ENCODE data around the gene TUBAL3. TPM values are rescaled to one million over a fixed set of nuclear protein-coding genes. Genes with fewer than 3 reads are reported as not detected.

TUBAL3 gene
- total and polyA plus RNA-seq, 11 donors, result 0.12 to 2.8 (median 0.33) TPM

DNA sequence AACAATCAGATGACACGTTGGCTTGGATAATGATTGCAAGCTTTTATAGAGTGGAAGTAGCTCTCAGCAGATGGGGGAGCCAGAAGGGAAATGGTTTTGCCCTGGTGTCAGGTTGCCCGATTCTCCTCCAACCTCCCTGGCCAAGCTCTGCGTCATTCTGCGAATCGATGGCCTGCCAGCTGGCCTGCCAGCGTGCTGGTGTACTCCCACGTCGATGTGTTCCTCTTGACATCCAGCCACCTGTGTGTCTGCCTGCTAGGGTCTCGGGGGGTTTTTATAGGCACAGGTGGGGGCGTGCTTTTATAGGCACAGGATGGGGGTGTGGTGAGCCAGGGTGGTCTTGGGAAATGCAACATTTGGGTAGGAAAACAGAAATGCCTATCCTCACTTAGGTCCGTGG is 12.4 kb upstream of the TUBAL3 start:
- 90 to 92% (median 91%) methylated on average over 11 of the region's 11 CpGs for WGBS, 4 donors
- TF ChIP-seq POLR2A (IDR thresholded peaks at IDR 0.05), result no peak
- TF ChIP-seq, protein P1, sequence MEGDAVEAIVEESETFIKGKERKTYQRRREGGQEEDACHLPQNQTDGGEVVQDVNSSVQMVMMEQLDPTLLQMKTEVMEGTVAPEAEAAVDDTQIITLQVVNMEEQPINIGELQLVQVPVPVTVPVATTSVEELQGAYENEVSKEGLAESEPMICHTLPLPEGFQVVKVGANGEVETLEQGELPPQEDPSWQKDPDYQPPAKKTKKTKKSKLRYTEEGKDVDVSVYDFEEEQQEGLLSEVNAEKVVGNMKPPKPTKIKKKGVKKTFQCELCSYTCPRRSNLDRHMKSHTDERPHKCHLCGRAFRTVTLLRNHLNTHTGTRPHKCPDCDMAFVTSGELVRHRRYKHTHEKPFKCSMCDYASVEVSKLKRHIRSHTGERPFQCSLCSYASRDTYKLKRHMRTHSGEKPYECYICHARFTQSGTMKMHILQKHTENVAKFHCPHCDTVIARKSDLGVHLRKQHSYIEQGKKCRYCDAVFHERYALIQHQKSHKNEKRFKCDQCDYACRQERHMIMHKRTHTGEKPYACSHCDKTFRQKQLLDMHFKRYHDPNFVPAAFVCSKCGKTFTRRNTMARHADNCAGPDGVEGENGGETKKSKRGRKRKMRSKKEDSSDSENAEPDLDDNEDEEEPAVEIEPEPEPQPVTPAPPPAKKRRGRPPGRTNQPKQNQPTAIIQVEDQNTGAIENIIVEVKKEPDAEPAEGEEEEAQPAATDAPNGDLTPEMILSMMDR (IDR thresholded peaks at IDR 0.05), result no peak
- Histone ChIP-seq H3K9me3 (peaks cover 0 to 22% (median 4%) of the 10 kb centered on the region in 12 donors), H3K27ac (no peak overlapping the region), H3K4me1 (peaks cover 0 to 11% (median 0%) of the 10 kb centered on the region in 12 donors), H3K27me3 (no peaks in the 10 kb centered on the region), H3K4me3 (no peak overlapping the region), H3K36me3 (no peaks in the 10 kb centered on the region)
- intact Hi-C loops (cut with DNase I), result loop anchor here in 1 of 10 donors (10.0 kb wide), 1 partner anchor 592 kb away; the partner anchor contains the start of gene AKR1E2
- DNase-seq, result no peak
- ATAC-seq, result no peak

DNA sequence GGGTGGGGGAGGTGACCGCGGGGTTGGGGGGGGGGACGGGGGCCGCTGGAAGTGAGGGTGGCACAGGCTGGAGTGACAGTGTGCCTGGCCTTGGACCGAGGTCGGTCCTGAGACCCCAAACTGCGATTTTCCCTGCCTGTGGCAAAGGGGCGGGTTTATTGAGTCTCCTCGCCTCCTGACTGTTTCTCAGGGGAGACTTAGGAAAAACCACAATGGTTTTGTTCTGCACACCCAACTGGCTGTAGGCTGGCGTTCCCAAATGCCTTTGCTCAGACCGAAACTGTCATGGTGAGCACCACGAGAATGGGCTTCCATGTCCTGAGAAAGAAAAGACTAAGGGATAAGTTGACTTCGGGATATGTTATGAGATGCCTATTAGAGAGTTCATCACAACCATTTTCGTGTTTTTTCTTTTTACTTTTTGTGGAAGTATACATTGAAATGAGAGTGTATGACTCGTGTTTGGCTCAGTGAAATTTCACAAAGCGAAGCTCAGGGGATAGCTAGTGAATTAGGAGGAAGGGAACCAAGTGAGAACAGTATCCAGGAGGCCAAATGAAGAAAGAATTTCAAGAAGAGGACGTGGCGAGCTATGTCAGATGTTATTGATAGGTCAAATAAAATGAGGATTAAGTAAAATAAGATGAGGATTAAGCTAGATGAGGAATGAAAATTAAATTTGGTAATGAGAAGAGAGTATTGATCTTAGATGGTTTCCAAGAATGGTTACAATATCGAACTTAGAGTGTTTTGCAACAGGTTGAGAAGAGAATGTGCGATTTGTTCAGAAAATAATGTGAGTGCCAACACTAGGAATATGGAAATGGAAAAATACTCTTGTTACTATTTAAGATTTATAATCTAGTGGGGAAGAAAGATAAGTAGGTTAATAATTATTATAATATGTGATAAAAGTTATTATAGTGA is 8.6 kb upstream of the TUBAL3 start:
- peak in 3 of 4 donors; percentile 3 to 21 (median 5) for ATAC-seq
- no peaks in the 10 kb centered on the region for H3K36me3 ChIP-seq
- DNase-seq, result no peak
- peaks cover 0 to 10% (median under 1%) of the 10 kb centered on the region in 12 donors for H3K9me3 ChIP-seq
- TF ChIP-seq POLR2A (IDR thresholded peaks at IDR 0.05), result no peak
- TF ChIP-seq, protein P1 (IDR thresholded peaks at IDR 0.05), result no peak
- peak overlapping the region; percentile 40 to 92 (median 78) for H3K4me3 ChIP-seq
- peak overlapping the region in 9 of 12 donors; percentile 7 to 84 (median 46) for H3K27ac ChIP-seq
- peaks cover 0 to 8% (median 0%) of the 10 kb centered on the region in 9 donors for H3K27me3 ChIP-seq
- 20 to 27% (median 22%) methylated on average over 17 to 20 of the region's 20 CpGs for whole genome bisulfite sequencing, 4 donors
- peaks cover 0 to 14% (median 0%) of the 10 kb centered on the region in 12 donors for H3K4me1 ChIP-seq
- intact Hi-C loops (cut with DNase I), result loop anchor here in 1 of 10 donors (10.0 kb wide), 1 partner anchor 588 kb away; the partner anchor contains the start of gene AKR1E2

DNA sequence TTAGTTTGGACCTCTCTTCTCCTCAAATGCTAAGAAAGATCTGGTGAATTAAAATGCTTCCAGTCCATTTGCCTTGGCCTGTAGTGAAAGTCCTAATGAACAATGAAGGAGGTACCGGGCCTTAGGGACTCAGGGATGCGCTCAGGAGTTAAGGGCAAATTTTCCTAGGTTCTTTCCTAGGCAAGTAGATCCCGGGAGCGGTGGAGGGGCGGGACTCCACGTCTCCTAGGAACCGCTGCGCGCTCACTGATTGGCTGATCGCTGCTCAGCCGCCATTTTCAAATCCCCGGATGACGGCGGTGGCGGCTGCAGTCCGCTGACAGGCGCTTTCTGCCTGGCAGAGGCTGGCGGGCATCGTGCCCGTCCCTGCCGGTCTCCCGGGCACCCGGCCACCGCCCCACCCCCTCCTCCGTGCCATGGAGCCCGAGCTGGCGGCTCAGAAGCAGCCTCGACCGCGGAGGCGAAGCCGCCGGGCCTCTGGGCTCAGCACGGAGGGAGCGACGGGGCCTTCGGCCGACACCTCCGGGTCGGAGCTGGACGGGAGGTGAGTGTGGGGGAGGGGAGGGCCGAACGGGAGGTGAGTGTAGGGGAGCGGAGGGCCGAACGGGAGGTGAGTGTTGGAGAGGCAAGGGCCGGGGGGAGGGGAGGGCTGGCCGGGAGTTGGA is 7.8 kb upstream of the TUBAL3 start, which contains the start of gene NET1:
TSS of gene NET1 (plus strand) at position 281 of the 665 bp plus-strand sequence. CDS start at position 417, 136 bp downstream.
- ATAC-seq, result peak; percentile 97 to 99 (median 99)
- Histone ChIP-seq H3K36me3 (no peaks in the 10 kb centered on the region), H3K4me1 (peaks cover 0 to 14% (median 0%) of the 10 kb centered on the region in 12 donors), H3K27ac (peak within 1 kb of the TSS in 10 of 12 donors; percentile 7 to 84 (median 50)), H3K9me3 (peaks cover 0 to 3% (median 0%) of the 10 kb centered on the region in 12 donors), H3K27me3 (peaks cover 0 to 8% (median 0%) of the 10 kb centered on the region in 9 donors), H3K4me3 (peak within 1 kb of the TSS; percentile 40 to 92 (median 78))
- peak; percentile 86 to 91 (median 90) for DNase-seq
- no peak for TF ChIP-seq POLR2A (IDR thresholded peaks at IDR 0.05)
- TF ChIP-seq, protein P1 (IDR thresholded peaks at IDR 0.05), result no peak
- WGBS, 4 donors, result 1 to 2% (median 1%) methylated on average over 26 to 48 of the region's 48 CpGs
- intact Hi-C loops (cut with DNase I), result loop anchor here in 1 of 10 donors (10.0 kb wide), 1 partner anchor 588 kb away; the partner anchor contains the start of gene AKR1E2
